ENCODE measurements around the gene POLR3K. TPM values are rescaled to one million over a fixed set of nuclear protein-coding genes. Genes with fewer than 3 reads are reported as not detected.

Gene POLR3K
- 27.4 and 29.1 TPM in 2 replicates for total RNA-seq (2022)
- percentile 68 among the genes with signal in this experiment for Bru-seq, nascent RNA
- BruChase-seq, experiment 1, labeled RNA remaining after a 6-hour chase, result percentile 76 among the genes with signal in this experiment
- percentile 80 among the genes with signal in this experiment for BruChase-seq, experiment 2, labeled RNA remaining after a 2-hour chase
- long read RNA-seq, transcript POLR3K-201 (3 exons, 1,392 nt), result major isoform, 91 of 96 reads
- long read RNA-seq, partial matches to known transcripts, result 0 of 96 reads
- long read RNA-seq, other reads (novel, unspliced or antisense), result 3 of 96 reads

DNA sequence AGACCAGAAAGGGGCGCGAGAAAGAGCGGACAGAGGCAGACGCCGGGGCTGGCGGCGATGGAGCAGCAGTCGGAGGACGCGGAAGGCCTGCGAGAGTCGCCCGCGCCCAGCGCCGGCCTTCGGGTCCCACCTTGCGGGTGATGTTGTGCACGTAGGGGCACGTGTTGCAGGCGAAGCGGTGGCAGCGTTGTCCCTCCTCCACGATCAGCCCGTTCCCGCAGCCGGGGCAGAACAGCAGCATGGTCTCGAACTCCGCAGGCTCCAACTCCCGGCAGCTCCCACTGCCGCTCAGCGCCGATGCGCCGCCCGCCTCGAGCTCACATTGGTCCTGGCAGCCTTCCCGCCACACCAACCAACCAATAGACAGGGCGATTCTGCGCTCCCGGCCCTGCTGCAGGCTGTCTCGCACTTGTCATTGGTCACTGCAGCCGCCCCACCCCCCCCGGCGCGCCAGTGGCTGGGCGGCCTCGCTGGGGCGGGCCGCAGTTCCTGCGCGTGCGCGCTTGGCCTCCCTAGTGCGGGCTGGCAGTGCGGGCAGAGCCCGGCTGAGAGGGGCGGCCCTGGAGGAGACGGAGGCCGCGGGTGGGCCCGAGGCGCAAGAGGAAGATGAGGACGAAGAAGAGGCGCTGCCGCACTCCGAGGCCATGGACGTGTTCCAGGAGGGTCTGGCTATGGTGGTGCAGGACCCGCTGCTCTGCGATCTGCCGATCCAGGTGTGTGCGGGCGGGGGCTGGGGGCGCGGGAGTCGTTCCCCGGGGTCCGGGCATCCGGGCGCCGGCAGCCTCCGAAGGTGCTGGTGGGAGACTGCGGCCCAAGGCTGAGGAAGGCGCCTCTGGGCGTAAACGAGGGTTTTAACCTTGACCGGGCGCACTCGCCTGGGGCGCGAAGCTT, at the start of gene POLR3K, which contains the start of gene SNRNP25:
TSS of gene POLR3K (minus strand) at position 263 of the 891 bp plus-strand sequence. CDS start at position 241, 22 bp downstream.
TSS of gene SNRNP25 (plus strand) at position 483 of the 891 bp plus-strand sequence. CDS start at position 672, 189 bp downstream.
- Mint-ChIP-seq H3K27ac (ENCODE audit: unreplicated experiment) (peak within 1 kb of the TSS; percentile 90), H3K9me3 (ENCODE audit: low read depth, unreplicated experiment) (no peaks in the 10 kb centered on the region), H3K27me3 (ENCODE audit: unreplicated experiment) (no peaks in the 10 kb centered on the region), H3K36me3 (ENCODE audit: insufficient read depth, unreplicated experiment) (peaks cover 61% of the 10 kb centered on the region), H3K4me3 (ENCODE audit: low read depth, unreplicated experiment) (peak within 1 kb of the TSS; percentile 100), H3K4me1 (ENCODE audit: low read depth, unreplicated experiment) (no peaks in the 10 kb centered on the region)
- BruUV-seq (replicated peaks), result no TSS peak
- CTCF ChIA-PET, result interaction anchor here (0.6 to 2.6 kb wide), 11 partner anchors 10 to 308 kb away, joined by 3 to 12 read pairs (median 4); no protein-coding TSS in a partner anchor
- TF ChIP-seq, protein P1, sequence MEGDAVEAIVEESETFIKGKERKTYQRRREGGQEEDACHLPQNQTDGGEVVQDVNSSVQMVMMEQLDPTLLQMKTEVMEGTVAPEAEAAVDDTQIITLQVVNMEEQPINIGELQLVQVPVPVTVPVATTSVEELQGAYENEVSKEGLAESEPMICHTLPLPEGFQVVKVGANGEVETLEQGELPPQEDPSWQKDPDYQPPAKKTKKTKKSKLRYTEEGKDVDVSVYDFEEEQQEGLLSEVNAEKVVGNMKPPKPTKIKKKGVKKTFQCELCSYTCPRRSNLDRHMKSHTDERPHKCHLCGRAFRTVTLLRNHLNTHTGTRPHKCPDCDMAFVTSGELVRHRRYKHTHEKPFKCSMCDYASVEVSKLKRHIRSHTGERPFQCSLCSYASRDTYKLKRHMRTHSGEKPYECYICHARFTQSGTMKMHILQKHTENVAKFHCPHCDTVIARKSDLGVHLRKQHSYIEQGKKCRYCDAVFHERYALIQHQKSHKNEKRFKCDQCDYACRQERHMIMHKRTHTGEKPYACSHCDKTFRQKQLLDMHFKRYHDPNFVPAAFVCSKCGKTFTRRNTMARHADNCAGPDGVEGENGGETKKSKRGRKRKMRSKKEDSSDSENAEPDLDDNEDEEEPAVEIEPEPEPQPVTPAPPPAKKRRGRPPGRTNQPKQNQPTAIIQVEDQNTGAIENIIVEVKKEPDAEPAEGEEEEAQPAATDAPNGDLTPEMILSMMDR (IDR thresholded peaks at IDR 0.05; ENCODE audit: unreplicated experiment), result no peak
- intact Hi-C loops (cut with micrococcal nuclease; ENCODE audit: unreplicated experiment), result no loop called here
- peak; percentile 99 for DNase-seq

DNA sequence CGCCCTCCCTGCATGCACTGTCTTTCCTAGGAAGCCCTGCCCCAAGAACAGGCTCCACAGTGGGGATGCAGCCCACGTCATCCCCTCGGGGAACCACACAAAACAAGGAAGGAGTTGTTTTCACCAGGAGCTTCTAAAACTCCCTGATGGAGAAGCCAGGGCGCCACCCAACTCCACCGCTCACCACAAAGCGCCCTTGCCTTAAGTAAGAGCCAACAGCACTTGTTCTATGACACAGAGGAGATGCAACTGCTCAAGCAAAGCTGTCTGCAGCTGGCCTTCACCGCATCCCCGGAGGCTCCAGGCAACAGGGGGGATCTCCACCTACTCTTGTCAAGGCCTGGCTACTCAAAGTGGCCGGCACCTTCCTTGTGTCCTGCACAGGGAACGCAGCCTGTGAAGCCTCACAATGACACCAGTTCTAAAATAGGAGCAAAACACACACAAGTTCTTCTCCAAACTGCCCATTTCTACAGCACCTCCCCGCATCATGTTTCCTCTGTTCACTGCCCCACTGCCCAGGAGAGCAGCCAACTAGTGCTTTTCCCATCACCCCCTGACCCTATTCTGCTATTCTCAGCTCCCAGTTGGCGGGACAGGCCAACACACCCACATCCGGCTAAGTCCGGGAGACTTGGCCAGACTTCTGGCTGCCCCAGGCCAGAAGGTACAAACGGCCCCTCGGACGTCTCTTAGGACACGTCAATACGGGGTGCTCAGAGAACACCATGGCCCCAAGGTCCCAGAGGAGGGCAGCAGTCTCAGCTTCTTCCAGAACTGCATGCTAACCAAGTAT, 48.9 kb upstream of the POLR3K start:
- no peak overlapping the region for H3K4me3 Mint-ChIP-seq (ENCODE audit: low read depth, unreplicated experiment)
- intact Hi-C loops (cut with micrococcal nuclease; ENCODE audit: unreplicated experiment), result no loop called here
- no peaks in the 10 kb centered on the region for H3K9me3 Mint-ChIP-seq (ENCODE audit: low read depth, unreplicated experiment)
- H3K27ac Mint-ChIP-seq (ENCODE audit: unreplicated experiment), result no peak overlapping the region
- H3K36me3 Mint-ChIP-seq (ENCODE audit: insufficient read depth, unreplicated experiment), result peaks cover 49% of the 10 kb centered on the region
- H3K4me1 Mint-ChIP-seq (ENCODE audit: low read depth, unreplicated experiment), result no peaks in the 10 kb centered on the region
- TF ChIP-seq, protein P1 (IDR thresholded peaks at IDR 0.05; ENCODE audit: unreplicated experiment), result no peak
- no peaks in the 10 kb centered on the region for H3K27me3 Mint-ChIP-seq (ENCODE audit: unreplicated experiment)
- no TSS peak for BruUV-seq (replicated peaks)
- no peak for DNase-seq
- CTCF ChIA-PET, result no interaction called here

DNA sequence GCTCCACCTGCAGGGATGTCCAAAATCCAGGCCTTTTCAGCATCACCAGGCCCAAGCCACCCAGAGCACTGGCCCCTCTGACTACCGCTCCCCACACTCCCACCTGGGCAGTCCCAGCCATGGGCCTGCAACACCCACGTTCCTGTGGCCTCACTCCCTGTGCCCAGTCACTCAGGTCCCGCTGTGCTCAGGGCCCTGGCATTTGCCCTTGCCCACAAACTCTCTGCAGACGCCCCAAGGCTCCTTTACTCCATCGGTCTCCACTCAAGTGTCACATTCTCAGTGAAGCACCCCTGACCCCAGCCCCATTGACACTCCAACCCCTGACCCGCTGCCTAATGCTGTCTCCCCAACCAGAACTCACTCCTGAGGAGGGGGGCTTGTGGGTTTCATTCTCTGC, 48.2 kb upstream of the POLR3K start:
- H3K27ac Mint-ChIP-seq (ENCODE audit: unreplicated experiment), result no peak overlapping the region
- H3K4me1 Mint-ChIP-seq (ENCODE audit: low read depth, unreplicated experiment), result no peaks in the 10 kb centered on the region
- no TSS peak for BruUV-seq (replicated peaks)
- H3K36me3 Mint-ChIP-seq (ENCODE audit: insufficient read depth, unreplicated experiment), result peaks cover 56% of the 10 kb centered on the region
- DNase-seq, result no peak
- no peak overlapping the region for H3K4me3 Mint-ChIP-seq (ENCODE audit: low read depth, unreplicated experiment)
- intact Hi-C loops (cut with micrococcal nuclease; ENCODE audit: unreplicated experiment), result no loop called here
- TF ChIP-seq, protein P1 (IDR thresholded peaks at IDR 0.05; ENCODE audit: unreplicated experiment), result no peak
- no peaks in the 10 kb centered on the region for H3K27me3 Mint-ChIP-seq (ENCODE audit: unreplicated experiment)
- H3K9me3 Mint-ChIP-seq (ENCODE audit: low read depth, unreplicated experiment), result no peaks in the 10 kb centered on the region
- CTCF ChIA-PET, result no interaction called here

DNA sequence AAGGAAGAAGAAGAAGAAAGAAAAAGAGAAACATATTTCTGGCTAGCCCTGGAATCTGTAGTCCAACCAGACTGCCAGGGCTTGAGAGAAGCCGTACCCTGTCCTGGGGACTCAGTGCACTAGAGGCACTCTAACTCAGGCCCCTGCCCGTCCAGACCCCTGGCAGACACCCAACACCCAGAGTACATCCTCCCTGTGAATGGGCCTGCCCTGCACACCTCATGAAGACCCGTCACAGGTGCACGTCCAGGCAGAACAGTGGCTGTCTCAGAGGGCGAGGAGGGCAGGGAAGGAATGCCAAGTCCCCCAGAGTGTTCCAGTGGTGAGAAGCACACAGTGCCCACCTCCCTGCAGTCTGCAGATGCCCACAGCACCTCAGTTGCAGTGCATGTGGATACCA, 47.6 kb upstream of the POLR3K start:
- H3K9me3 Mint-ChIP-seq (ENCODE audit: low read depth, unreplicated experiment), result no peaks in the 10 kb centered on the region
- no peak for DNase-seq
- TF ChIP-seq, protein P1 (IDR thresholded peaks at IDR 0.05; ENCODE audit: unreplicated experiment), result no peak
- CTCF ChIA-PET, result no interaction called here
- BruUV-seq (replicated peaks), result no TSS peak
- intact Hi-C loops (cut with micrococcal nuclease; ENCODE audit: unreplicated experiment), result no loop called here
- no peak overlapping the region for H3K4me3 Mint-ChIP-seq (ENCODE audit: low read depth, unreplicated experiment)
- peaks cover 57% of the 10 kb centered on the region for H3K36me3 Mint-ChIP-seq (ENCODE audit: insufficient read depth, unreplicated experiment)
- no peaks in the 10 kb centered on the region for H3K27me3 Mint-ChIP-seq (ENCODE audit: unreplicated experiment)
- H3K4me1 Mint-ChIP-seq (ENCODE audit: low read depth, unreplicated experiment), result no peaks in the 10 kb centered on the region
- H3K27ac Mint-ChIP-seq (ENCODE audit: unreplicated experiment), result no peak overlapping the region
